ENCODE measurements around the gene ASIC4.

The ASIC4 gene

DNA sequence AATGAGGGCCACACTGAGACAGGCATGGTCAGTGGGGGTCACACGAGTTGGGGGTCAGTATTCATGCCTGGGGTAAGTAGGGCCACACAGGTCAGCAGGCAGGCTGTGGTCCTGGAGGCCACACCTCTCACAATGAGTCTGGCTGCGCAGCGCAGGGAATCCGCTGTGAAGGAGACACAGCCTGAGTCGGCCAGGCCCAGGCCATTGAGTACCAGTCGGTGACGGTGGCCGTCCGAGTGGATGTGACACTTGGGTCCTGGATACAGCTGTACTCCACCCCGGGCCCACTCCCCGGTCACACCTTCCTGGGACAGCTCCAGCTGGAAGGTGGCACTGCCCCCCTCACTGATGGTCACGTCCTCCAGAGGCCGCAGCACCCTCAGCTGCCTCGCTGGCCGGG, 40.1 kb downstream of the ASIC4 start:
- no peak for DNase-seq

- DNase-seq, result no peak
Measured at GRCh38 chr2:219555956-219556355, 41.7 kb downstream of the ASIC4 start.

DNA sequence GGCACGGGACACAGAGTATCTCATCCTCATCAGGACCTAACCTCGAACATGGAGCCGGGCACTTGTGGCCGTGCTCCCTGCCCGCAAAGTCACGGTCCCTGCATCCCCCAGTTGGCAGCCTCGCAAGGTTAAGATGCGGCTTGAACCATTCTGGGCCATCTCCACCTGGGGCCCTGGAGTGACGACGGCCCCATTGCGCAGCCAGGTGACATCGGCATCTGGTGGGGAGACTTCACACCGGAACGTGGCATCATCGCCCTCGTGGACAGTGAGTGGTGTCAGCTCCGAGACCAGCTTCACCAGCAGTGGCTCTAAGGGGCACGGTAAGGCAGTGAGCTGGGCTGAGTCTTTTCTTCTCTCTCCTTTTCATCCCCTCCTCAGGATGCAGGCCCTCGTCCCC, 42.1 kb downstream of the ASIC4 start:
- DNase-seq, result no peak

- DNase-seq, result no peak
Measured at GRCh38 chr2:219557320-219557719, 43.0 kb downstream of the ASIC4 start.

GRCh38 chr2:219557791-219558785, 43.8 kb downstream of the ASIC4 start:
- no peak for DNase-seq

GRCh38 chr2:219559156-219559915, 45.1 kb downstream of the ASIC4 start:
- no peak for DNase-seq

DNA sequence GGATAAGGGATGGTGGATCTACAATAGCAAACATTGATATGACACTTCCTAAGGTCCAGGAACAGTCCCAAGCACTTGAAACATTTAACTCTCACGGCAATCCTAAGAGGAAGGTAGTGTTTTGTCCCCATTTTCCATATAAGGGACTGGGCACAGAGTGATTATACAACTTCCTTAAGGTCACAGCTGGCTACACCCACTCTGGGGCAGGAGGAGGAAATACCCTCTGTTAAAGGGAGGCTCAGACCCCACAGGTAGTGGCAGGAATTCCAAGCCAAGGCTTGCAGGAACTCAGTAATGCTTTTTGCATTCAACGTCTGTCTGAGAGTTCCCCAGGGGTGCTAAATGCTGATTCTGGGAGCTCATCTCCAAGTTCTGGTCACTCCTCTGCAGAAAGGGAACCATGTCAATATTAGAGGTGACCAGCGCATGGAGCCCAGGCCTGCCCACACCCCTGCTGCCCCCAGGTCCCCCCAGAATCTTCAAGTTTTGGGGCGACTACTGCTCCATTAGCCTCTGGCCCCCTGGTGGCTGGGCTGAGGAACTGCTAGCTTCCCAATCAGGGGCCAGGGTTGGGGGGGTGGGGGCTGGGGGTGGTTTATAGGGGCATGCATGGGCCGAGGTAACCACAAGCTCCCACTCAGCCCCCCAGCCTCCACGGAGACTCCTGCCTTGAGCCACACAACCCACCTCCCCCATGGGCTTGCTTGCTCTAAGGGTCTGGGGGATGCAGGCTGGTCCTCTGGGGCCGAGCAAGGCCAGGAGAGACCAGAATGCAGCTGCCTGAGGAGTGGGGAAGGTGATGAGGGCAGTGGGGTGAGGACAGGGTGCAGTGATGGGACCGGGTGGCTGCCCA, 46.0 kb downstream of the ASIC4 start:
- no peak for DNase-seq

GRCh38 chr2:219560893-219561178, 46.6 kb downstream of the ASIC4 start:
- DNase-seq, result no peak

DNA sequence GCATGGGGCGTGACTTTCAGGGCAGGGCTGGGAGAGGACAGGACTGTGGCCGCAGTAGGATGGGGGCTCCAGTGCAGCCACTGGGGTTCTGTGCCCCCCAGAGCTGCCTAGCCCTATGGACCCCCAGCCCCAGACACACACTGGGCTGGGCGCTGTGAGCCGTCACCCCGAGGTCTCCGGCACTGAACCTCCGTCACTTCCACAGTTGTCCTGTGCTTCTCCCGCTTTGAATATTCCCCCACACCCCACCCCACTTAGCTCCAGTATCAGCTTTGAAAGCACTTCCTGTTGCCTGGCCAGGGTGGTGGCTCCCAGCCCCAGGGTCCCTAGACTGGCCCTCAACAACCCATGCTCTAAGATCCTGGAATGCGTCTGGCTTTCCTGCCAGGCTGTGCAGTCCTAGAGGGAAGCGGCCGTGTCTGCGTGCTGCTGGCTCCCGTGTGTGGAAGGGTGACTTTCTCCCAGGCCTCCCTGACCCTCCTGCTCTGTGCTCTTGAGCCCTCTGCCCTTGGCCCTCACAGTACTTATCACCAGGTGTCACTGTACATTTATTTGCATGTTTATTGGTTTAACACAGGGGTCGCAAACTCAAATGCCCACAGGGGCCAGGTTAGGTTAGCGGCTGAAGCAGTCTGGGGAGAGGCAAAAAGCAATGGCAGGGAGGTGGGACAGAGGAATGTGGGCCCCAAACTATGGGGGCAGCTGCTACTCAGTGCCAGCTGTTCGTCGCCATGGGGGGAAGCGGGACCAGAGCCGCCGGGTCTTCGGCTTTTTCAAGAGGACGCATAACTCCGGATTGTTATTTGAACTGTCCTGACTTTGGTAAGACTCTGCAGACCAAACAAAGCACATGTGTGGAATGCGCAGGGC, 47.1 kb downstream of the ASIC4 start:
- DNase-seq, result no peak

GRCh38 chr2:219562049-219563020, 48.1 kb downstream of the ASIC4 start:
- no peak for DNase-seq

GRCh38 chr2:219563271-219563928, 49.1 kb downstream of the ASIC4 start:
- no peak for DNase-seq

GRCh38 chr2:219565130-219566080, 51.1 kb downstream of the ASIC4 start:
- DNase-seq, result no peak

- DNase-seq, result no peak
Measured at GRCh38 chr2:219566640-219567039, 52.4 kb downstream of the ASIC4 start.

DNA sequence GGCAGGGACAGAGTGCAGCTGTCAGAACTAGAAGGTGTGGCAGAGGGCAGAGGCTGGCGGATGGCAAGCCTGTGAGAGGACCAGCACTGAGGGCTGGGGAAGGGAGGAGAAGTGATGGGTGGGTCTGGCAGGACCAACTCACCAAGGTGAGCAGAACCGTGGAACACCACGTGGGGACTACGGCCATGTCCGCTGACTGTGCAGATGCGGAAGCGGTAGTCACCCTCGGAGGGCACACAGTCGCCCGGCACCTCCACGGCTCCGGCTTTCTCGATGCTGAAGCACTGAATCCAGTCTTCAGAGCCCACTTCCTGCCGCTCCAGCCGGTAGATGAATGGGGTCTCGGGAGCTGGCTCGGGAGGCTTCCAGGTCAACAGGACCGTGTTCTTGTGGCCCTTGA, 52.8 kb downstream of the ASIC4 start:
- no peak for DNase-seq

DNA sequence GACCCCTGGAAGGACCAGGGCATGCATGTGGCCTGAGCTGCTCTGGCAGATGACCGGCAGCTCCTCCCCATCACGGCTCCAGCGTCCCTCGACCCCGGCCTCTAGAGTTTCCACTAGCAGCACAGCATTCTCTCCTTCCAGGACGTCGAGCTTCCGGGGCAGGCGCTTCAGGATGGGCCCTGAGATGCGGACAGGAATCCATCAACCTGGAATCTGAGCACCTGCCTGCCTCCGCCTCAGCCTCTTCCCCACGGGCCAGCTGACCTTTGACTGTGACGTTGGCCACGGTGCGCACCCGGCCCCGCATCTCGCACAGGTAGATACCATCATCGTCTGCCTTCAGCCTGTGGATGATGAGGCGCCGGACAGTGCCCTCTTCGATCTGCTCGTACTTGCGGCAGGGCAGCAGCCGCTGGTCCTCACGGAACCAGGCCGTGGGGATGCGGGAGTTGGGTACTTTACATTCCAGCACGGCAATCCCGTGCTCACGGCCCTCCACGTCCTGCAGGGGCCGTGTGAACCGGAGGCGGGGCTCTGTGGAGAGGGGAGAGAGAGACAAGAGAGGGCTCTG, 53.6 kb downstream of the ASIC4 start:
- no peak for DNase-seq

GRCh38 chr2:219569041-219569440, 54.8 kb downstream of the ASIC4 start:
- no peak for DNase-seq

GRCh38 chr2:219569635-219570034, 55.4 kb downstream of the ASIC4 start:
- DNase-seq, result no peak

GRCh38 chr2:219570194-219570923, 56.1 kb downstream of the ASIC4 start:
- peak; percentile 17 to 60 for DNase-seq

All from NCI-H2081 (cell line).